Keratinocyte (primary cell): Measurements from ENCODE around the gene FAM219B.

Experiments
- CTCF ChIP-seq, 3 experiments: IDR thresholded peaks in 1 of 3; conservative IDR thresholded peaks in 1 of 3; optimal IDR thresholded peaks in 1 of 3; 2 replicates in 2 of 3; 3 replicates in 1 of 3; pipeline versions ENCODE3 to v1.5.1; 2011; ENCODE audit warnings: low read length in 3 of 3, mild to moderate bottlenecking in 3 of 3, moderate library complexity in 2 of 3, control low read depth in 1 of 3, inconsistent platforms in 1 of 3; ENCODE audit not compliant: insufficient read depth in 2 of 3; ENCODE audit errors: extremely low read depth in 1 of 3
- EZH2 ChIP-seq: IDR thresholded peaks from one replicate; pipeline ENCODE4 v1.6.1; 2012; ENCODE audit warnings: inconsistent platforms, mild to moderate bottlenecking, low read length, moderate library complexity

DNA sequence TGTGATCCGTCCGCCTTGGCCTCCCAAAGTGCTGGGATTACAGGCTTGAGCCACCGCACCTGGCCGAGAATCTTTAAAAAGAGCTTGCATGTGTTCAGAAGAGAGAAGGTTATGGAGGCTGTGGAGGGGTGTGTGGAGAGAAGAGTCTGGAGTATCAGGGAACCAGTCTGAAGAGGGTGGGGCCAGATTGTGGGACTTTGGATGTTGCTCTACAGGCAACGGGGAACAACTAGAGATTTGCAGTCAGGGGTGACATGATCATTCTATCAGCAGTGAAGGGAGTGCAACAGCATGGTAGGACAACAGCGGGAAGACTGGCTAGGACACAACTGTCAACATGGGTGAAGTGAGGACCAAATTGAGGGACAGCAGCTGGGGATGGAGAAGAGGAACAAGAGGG lies 42.4 kb downstream of the FAM219B start:
- TF ChIP-seq CTCF (optimal IDR thresholded peaks at IDR 0.05 in 1 of 3, IDR thresholded peaks at IDR 0.05 in 1 of 3, conservative IDR thresholded peaks at IDR 0.05 in 1 of 3; ENCODE audit: extremely low read depth in 1 of 3, insufficient read depth in 2 of 3, low read length in 3 of 3) = no peak
- no peak for TF ChIP-seq EZH2
